HCT116 (cell line): ENCODE data around the gene PRDX2. TPM values are rescaled to one million over a fixed set of nuclear protein-coding genes. Genes with fewer than 3 reads are reported as not detected.

Source experiments
- ATAC-seq: fragments of 200-7000 bp; cut with Tn5 transposase; 2 replicates; pipeline ENCODE4 v1.9.1; 2020; ENCODE audit warnings: mild to moderate bottlenecking, moderate library complexity
- BruUV-seq: library from RNA; stranded (reverse); fragments of 400-500 nt; replicated peaks from 2 replicates; lab custom pipeline; 2021; lab: Mats Ljungman, UMichigan
- CTCF ChIA-PET: fragments of 300-600 bp; sonication (Branson Sonifier 250); formaldehyde crosslinking; loops from one replicate; lab custom pipeline; 2021; ENCODE audit warnings: antibody characterized with exemption; lab: Charles Lee
- POLR2A ChIA-PET: fragments of 300-600, 350-600 bp; sonication (Branson Sonifier 250); formaldehyde crosslinking; loops from one replicate; lab custom pipeline; 2021; ENCODE audit warnings: antibody characterized with exemption; lab: Charles Lee
- RAD21 ChIA-PET, 2 experiments: fragments of 300-600 bp; sonication (Branson Sonifier 250); formaldehyde crosslinking; loops; one replicate each; lab custom pipeline; 2023; ENCODE audit warnings: low total read pairs in 2 of 2; ENCODE audit not compliant: uncharacterized antibody in 2 of 2, unreplicated experiment in 2 of 2, low non-redundant PET in 1 of 2; lab: Charles Lee
- DNase-seq: peaks from one replicate; pipeline ENCODE4 v3.0.0-alpha.2; 2010; ENCODE audit warnings: low read depth, low spot score
- H2AFZ ChIP-seq: fragments of 200-600 bp; shearing (Covaris generic), sonication (generic); 2 replicates; pipeline ENCODE4 v1.6.1; 2017; ENCODE audit warnings: low read depth, mixed run types, mixed read lengths, antibody characterized with exemption, low read length; ENCODE audit not compliant: poor library complexity, severe bottlenecking
- H3K27ac ChIP-seq: 2 replicates; pipeline ENCODE4 v1.5.1; 2012; ENCODE audit warnings: low read depth, low read length
- H3K27me3 ChIP-seq: fragments of 200-600 bp; sonication (generic); 2 replicates; pipeline ENCODE4 v1.6.1; 2016; ENCODE audit warnings: mixed run types, low read length, mixed read lengths; ENCODE audit not compliant: insufficient read depth
- H3K36me3 ChIP-seq, 2 experiments: fragments of 200-500 bp in 1 of 2; fragments of 200-600 bp in 1 of 2; sonication (Bioruptor generic) in 1 of 2; sonication (generic) in 1 of 2; 2 replicates each; pipeline versions ENCODE4 v1.5.1 to v1.6.1; 2014 to 2016; ENCODE audit warnings: low read length in 2 of 2, inconsistent platforms in 1 of 2, mixed read lengths in 1 of 2, mixed run types in 1 of 2; ENCODE audit not compliant: insufficient read depth in 2 of 2, control insufficient read depth in 1 of 2
- H3K4me1 ChIP-seq, 2 experiments: fragments of 200-600 bp in 1 of 2; sonication (generic) in 1 of 2; 2 replicates each; pipeline versions ENCODE4 v1.5.1 to v1.6.1; 2012 to 2017; ENCODE audit warnings: low read length in 2 of 2, inconsistent platforms in 1 of 2, mild to moderate bottlenecking in 1 of 2, mixed read lengths in 1 of 2, mixed run types in 1 of 2, moderate library complexity in 1 of 2; ENCODE audit not compliant: insufficient read depth in 2 of 2, control insufficient read depth in 1 of 2
- H3K4me2 ChIP-seq: fragments of 200-600 bp; sonication (generic); 2 replicates; pipeline ENCODE4 v1.6.1; 2017; ENCODE audit warnings: mixed run types, low read length, mixed read lengths
- H3K4me3 ChIP-seq, 2 experiments: fragments of 200-600 bp in 1 of 2; sonication (generic) in 1 of 2; replicated peaks in 1 of 2; 2 replicates each; pipeline ENCODE4 v1.5.1; 2011 to 2016; ENCODE audit warnings: low read length in 2 of 2, control low read depth in 1 of 2, low read depth in 1 of 2, mild to moderate bottlenecking in 1 of 2, mixed read lengths in 1 of 2, mixed run types in 1 of 2
- H3K79me2 ChIP-seq: fragments of 200-600 bp; sonication (generic); 2 replicates; pipeline ENCODE4 v1.6.1; 2017; ENCODE audit warnings: mild to moderate bottlenecking, mixed run types, low read length, moderate library complexity, mixed read lengths; ENCODE audit not compliant: insufficient read depth
- H3K9ac ChIP-seq: fragments of 200-600 bp; sonication (generic); 2 replicates; pipeline ENCODE4 v1.6.1; 2016; ENCODE audit warnings: low read length, mixed read lengths
- H3K9me2 ChIP-seq: fragments of 200-600 bp; sonication (generic), shearing (Covaris generic); 2 replicates; pipeline ENCODE4 v1.6.1; 2017; ENCODE audit warnings: mixed run types, mild to moderate bottlenecking, moderate library complexity; ENCODE audit not compliant: insufficient read depth
- H3K9me3 ChIP-seq, 2 experiments: fragments of 200-500 bp in 1 of 2; fragments of 200-600 bp in 1 of 2; sonication (Bioruptor generic) in 1 of 2; sonication (generic) in 1 of 2; 2 replicates each; pipeline ENCODE4 v1.6.1; 2014 to 2017; ENCODE audit warnings: low read length in 2 of 2, mixed read lengths in 2 of 2, inconsistent platforms in 1 of 2, low read depth in 1 of 2, mild to moderate bottlenecking in 1 of 2, mixed run types in 1 of 2, moderate library complexity in 1 of 2; ENCODE audit not compliant: control insufficient read depth in 1 of 2, insufficient read depth in 1 of 2
- H4K20me1 ChIP-seq: fragments of 200-600 bp; sonication (generic), shearing (Covaris generic); 2 replicates; pipeline ENCODE4 v1.6.1; 2017; ENCODE audit warnings: mixed run types, mild to moderate bottlenecking, moderate library complexity; ENCODE audit not compliant: insufficient read depth
- CBX3 ChIP-seq: IDR thresholded peaks from 2 replicates; pipeline ENCODE4 v1.6.1; 2012; ENCODE audit warnings: low read depth
- CTCF ChIP-seq, 3 experiments: fragments of 200-600 bp in 1 of 3; sonication (generic) in 1 of 3; IDR thresholded peaks in 2 of 3; conservative IDR thresholded peaks in 1 of 3; 2 replicates each; pipeline ENCODE4 v1.5.1; 2012 to 2017; ENCODE audit warnings: low read depth in 2 of 3, low read length in 2 of 3, antibody characterized with exemption in 1 of 3, borderline replicate concordance in 1 of 3, control low read depth in 1 of 3, mild to moderate bottlenecking in 1 of 3, mixed read lengths in 1 of 3, mixed run types in 1 of 3, moderate library complexity in 1 of 3; ENCODE audit not compliant: insufficient read depth in 1 of 3
- EZH2 ChIP-seq: fragments of 200-600 bp; sonication (generic); IDR thresholded peaks from 2 replicates; pipeline ENCODE4 v1.6.1; 2017; ENCODE audit warnings: antibody characterized with exemption, mixed run types
- EZH2phosphoT487 ChIP-seq: fragments of 200-600 bp; IDR thresholded peaks from 2 replicates; pipeline ENCODE4 v1.6.1; 2018; ENCODE audit warnings: antibody characterized with exemption, borderline replicate concordance
- JUND ChIP-seq: IDR thresholded peaks from 2 replicates; pipeline ENCODE4 v1.6.1; 2012
- MAX ChIP-seq: IDR thresholded peaks from 2 replicates; pipeline ENCODE4 v1.6.1; 2012
- SIN3A ChIP-seq: IDR thresholded peaks from 2 replicates; pipeline ENCODE4 v1.6.1; 2012; ENCODE audit warnings: low read depth
- ZBTB33 ChIP-seq: IDR thresholded peaks from 2 replicates; pipeline ENCODE4 v1.6.1; 2011; ENCODE audit warnings: mild to moderate bottlenecking, low read length, moderate library complexity; ENCODE audit not compliant: insufficient replicate concordance; ENCODE audit errors: extremely low read depth
- ZFX ChIP-seq: fragments of 450-650 bp; IDR thresholded peaks from 2 replicates; pipeline ENCODE4 v1.6.1; 2017
- intact Hi-C: fragments of 100-400 bp; cut with micrococcal nuclease; formaldehyde crosslinking; loops from 2 replicates; pipeline ENCODE4 v1.10.0; 2022
- total RNA-seq: library from RNA; stranded (reverse); gene quantifications from one replicate; pipeline ENCODE4 v1.2.1, GENCODE V29; 2021; ENCODE audit not compliant: unreplicated experiment

The PRDX2 gene
- total RNA-seq, 1 experiment from 2014 or later = 387 TPM

- Histone ChIP-seq H4K20me1 (no peaks in the 10 kb centered on the region), H3K79me2 (peaks cover 19% of the 10 kb centered on the region), H3K4me3 (peak overlapping the region; percentile 77 to 84), H3K4me1 (peaks cover 63 to 92% of the 10 kb centered on the region in 2 experiments), H3K9me2 (no peaks in the 10 kb centered on the region), H2AFZ (no peak overlapping the region), H3K27me3 (no peaks in the 10 kb centered on the region), H3K9ac (peak overlapping the region; percentile 93), H3K4me2 (peak overlapping the region; percentile 99), H3K36me3 (no peaks in the 10 kb centered on the region), H3K27ac (peak overlapping the region; percentile 96), H3K9me3 (no peaks in the 10 kb centered on the region)
- DNase-seq (no peak), ATAC-seq (peak; percentile 3)
- TF ChIP-seq CTCF (IDR thresholded peaks at IDR 0.05 in 2 of 3, conservative IDR thresholded peaks at IDR 0.05 in 1 of 3; ENCODE audit: borderline replicate concordance in 1 of 3, insufficient read depth in 1 of 3, low read depth in 2 of 3, low read length in 2 of 3) (no peak), ZFX (peak; percentile 61), CBX3 (no peak)
- RAD21 ChIA-PET = interaction anchor here in 1 of 2 experiments (1.2 kb wide), 1 partner anchor 10 kb away, joined by 4 read pairs; no protein-coding TSS in a partner anchor
- intact Hi-C loops = no loop called here
- no TSS peak for BruUV-seq
- CTCF ChIA-PET = interaction anchor here (1.8 to 7.4 kb wide), 2 partner anchors 13 to 23 kb away, joined by 9 to 88 read pairs; partner anchors contain the start of gene HOOK2
- POLR2A ChIA-PET = interaction anchor here (1.5 kb wide), 1 partner anchor 865 kb away, joined by 3 read pairs; the partner anchor contains the start of gene ZNF700
Observed at GRCh38 chr19:12789098-12789903, 12.3 kb downstream of the PRDX2 start.

- H3K9me3 ChIP-seq = no peaks in the 10 kb centered on the region
- peak overlapping the region; percentile 99 for H3K4me2 ChIP-seq
- ChIA-PET CTCF (interaction anchor here (1.8 to 7.4 kb wide), 2 partner anchors 12 to 23 kb away, joined by 9 to 88 read pairs; partner anchors contain the start of gene HOOK2), RAD21 (interaction anchor here in 1 of 2 experiments (1.2 kb wide), 1 partner anchor 10 kb away, joined by 4 read pairs; no protein-coding TSS in a partner anchor), POLR2A (interaction anchor here (1.5 kb wide), 1 partner anchor 864 kb away, joined by 3 read pairs; the partner anchor contains the start of gene ZNF700)
- ATAC-seq (no peak), DNase-seq (no peak)
- peaks cover 19% of the 10 kb centered on the region for H3K79me2 ChIP-seq
- H3K9ac ChIP-seq = peak overlapping the region; percentile 93
- H3K27me3 ChIP-seq = no peaks in the 10 kb centered on the region
- H3K27ac ChIP-seq = peak overlapping the region; percentile 96
- peaks cover 64 to 92% of the 10 kb centered on the region in 2 experiments for H3K4me1 ChIP-seq
- H3K9me2 ChIP-seq = no peaks in the 10 kb centered on the region
- TSS peak; percentile 57 for BruUV-seq
- no peaks in the 10 kb centered on the region for H3K36me3 ChIP-seq
- no peaks in the 10 kb centered on the region for H4K20me1 ChIP-seq
- H3K4me3 ChIP-seq = peak overlapping the region; percentile 77 to 84
- H2AFZ ChIP-seq = no peak overlapping the region
- intact Hi-C loops = no loop called here
- no peak for TF ChIP-seq EZH2phosphoT487
- TF ChIP-seq SIN3A = no peak
- peak; percentile 47 for TF ChIP-seq ZBTB33
- no peak for TF ChIP-seq MAX
- TF ChIP-seq EZH2 = no peak
- no peak for TF ChIP-seq JUND
Observed at GRCh38 chr19:12788682-12789097, 12.9 kb downstream of the PRDX2 start.
